Measurements from ENCODE around the gene CMTM8.

Gene CMTM8

GRCh38 chr3:32419742-32420125, 181.3 kb downstream of the CMTM8 start:
- no peak overlapping the region for H3K4me3 ChIP-seq (ENCODE audit: low read depth, low read length)
- no peak for DNase-seq (ENCODE audit: low read depth)

More at GRCh38 chr3:32419742-32420125, 181.3 kb downstream of the CMTM8 start:
- TF ChIP-seq CTCF (IDR thresholded peaks at IDR 0.05; ENCODE audit: insufficient read depth, low read depth, low read length, missing control alignments): no peak

Data from GM12865 (cell line).